GM12891 (cell line): Measurements from ENCODE around the gene GPR85.

Source experiments
- POLR2A ChIP-seq: IDR thresholded peaks from 2 replicates; pipeline ENCODE4 v1.6.1; 2011; ENCODE audit warnings: low read depth, low read length, control low read depth
- POLR2AphosphoS5 ChIP-seq: IDR thresholded peaks from 2 replicates; pipeline ENCODE4 v1.6.1; 2011; ENCODE audit warnings: low read depth, low read length, control low read depth
- POU2F2 ChIP-seq: IDR thresholded peaks from 2 replicates; pipeline ENCODE4 v1.6.1; 2011; ENCODE audit warnings: low read depth, mild to moderate bottlenecking, control low read depth, low read length, moderate library complexity
- SPI1 ChIP-seq: IDR thresholded peaks from 2 replicates; pipeline ENCODE4 v1.6.1; 2011; ENCODE audit warnings: low read depth, low read length, control low read depth
- TAF1 ChIP-seq: IDR thresholded peaks from 2 replicates; pipeline ENCODE4 v1.6.1; 2011; ENCODE audit warnings: low read depth, low read length, control low read depth

- TF ChIP-seq TAF1 (no peak), SPI1 (no peak), POLR2AphosphoS5 (no peak), POLR2A (no peak), POU2F2 (no peak)
Measured at GRCh38 chr7:113071465-113071864, 15.2 kb downstream of the GPR85 start.
